Endothelial cell of umbilical vein (primary cell): ENCODE measurements around the gene VSIG1. TPM values are rescaled to one million over a fixed set of nuclear protein-coding genes. Genes with fewer than 3 reads are reported as not detected.

Source experiments
- BruUV-seq: library from RNA; stranded (reverse); fragments of 400-500 nt; replicated peaks from 2 replicates; lab custom pipeline; 2021; lab: Mats Ljungman, UMichigan
- CTCF ChIA-PET: fragments of 300-600, 350-600 bp; sonication (Branson Sonifier 250); formaldehyde crosslinking; loops from one replicate; lab custom pipeline; 2021; ENCODE audit warnings: antibody characterized with exemption, inconsistent platforms; lab: Charles Lee
- POLR2A ChIA-PET: fragments of 300-600, 350-600 bp; sonication (Branson Sonifier 250); formaldehyde crosslinking; loops from one replicate; lab custom pipeline; 2021; ENCODE audit warnings: antibody characterized with exemption, inconsistent platforms; lab: Charles Lee
- DNase-seq: peaks from one replicate; pipeline ENCODE4 v3.0.0-alpha.2; 2011; ENCODE audit warnings: low read depth, low spot score
- FAIRE-seq: peaks from 2 replicates; lab custom pipeline; 2011; peaks lifted over from hg19 to GRCh38; lab: Jason Lieb, UNC
- H2AFZ ChIP-seq: 2 replicates; pipeline ENCODE4 v1.6.0; 2012; ENCODE audit warnings: low read depth, low read length, control low read depth, inconsistent platforms
- H3K27ac ChIP-seq: 2 replicates; pipeline ENCODE4 v1.5.1; 2011; ENCODE audit warnings: low read depth, mild to moderate bottlenecking, control low read depth, low read length, moderate library complexity; ENCODE audit not compliant: insufficient read depth
- H3K27me3 ChIP-seq, 2 experiments: 2 replicates each; pipeline versions ENCODE4 v1.6.0 to v1.6.1; 2011; ENCODE audit warnings: low read length in 2 of 2, mixed read lengths in 1 of 2; ENCODE audit not compliant: control insufficient read depth in 2 of 2, insufficient read depth in 2 of 2
- H3K36me3 ChIP-seq, 2 experiments: 2 replicates in 1 of 2; 3 replicates in 1 of 2; pipeline ENCODE4 v1.5.1; 2011; ENCODE audit warnings: low read length in 2 of 2, mild to moderate bottlenecking in 1 of 2, moderate library complexity in 1 of 2; ENCODE audit not compliant: control insufficient read depth in 2 of 2, insufficient read depth in 2 of 2; ENCODE audit errors: extremely low read depth in 1 of 2
- H3K4me1 ChIP-seq: 3 replicates; pipeline ENCODE4 v1.5.1; 2011; ENCODE audit warnings: mild to moderate bottlenecking, low read length; ENCODE audit not compliant: control insufficient read depth, insufficient read depth; ENCODE audit errors: extremely low read depth
- H3K4me2 ChIP-seq: 2 replicates; pipeline ENCODE4 v1.6.1; 2011; ENCODE audit warnings: low read length, control low read depth, mixed read lengths; ENCODE audit not compliant: insufficient read depth
- H3K4me3 ChIP-seq, 3 experiments: fragments of 200-600 bp in 1 of 3; sonication (generic), shearing (Covaris generic) in 1 of 3; replicated peaks in 1 of 3; 2 replicates each; pipeline ENCODE4 v1.5.1; 2011 to 2016; ENCODE audit warnings: control low read depth in 3 of 3, low read length in 3 of 3, mild to moderate bottlenecking in 2 of 3, inconsistent platforms in 1 of 3, low read depth in 1 of 3, moderate library complexity in 1 of 3; ENCODE audit not compliant: insufficient read depth in 1 of 3
- H3K79me2 ChIP-seq: 2 replicates; pipeline ENCODE4 v1.6.0; 2012; ENCODE audit warnings: low read length, inconsistent platforms; ENCODE audit not compliant: control insufficient read depth, insufficient read depth
- H3K9ac ChIP-seq: replicated peaks from 2 replicates; pipeline ENCODE3; 2011; ENCODE audit warnings: low read length, control low read depth; ENCODE audit not compliant: insufficient read depth; ENCODE audit errors: extremely low read depth
- H3K9me1 ChIP-seq: replicated peaks from 3 replicates; pipeline ENCODE4 v1.6.0; 2011; ENCODE audit warnings: mild to moderate bottlenecking, low read length; ENCODE audit not compliant: control insufficient read depth, insufficient read depth; ENCODE audit errors: extremely low read depth
- H3K9me3 ChIP-seq: replicated peaks from 2 replicates; pipeline ENCODE4 v1.5.1; 2012; ENCODE audit warnings: low read length, inconsistent platforms; ENCODE audit not compliant: control insufficient read depth, insufficient read depth
- H4K20me1 ChIP-seq: replicated peaks from 2 replicates; pipeline ENCODE3; 2011; ENCODE audit warnings: mild to moderate bottlenecking, low read length; ENCODE audit not compliant: control insufficient read depth, insufficient read depth; ENCODE audit errors: extremely low read depth
- EZH2 ChIP-seq: IDR thresholded peaks from 2 replicates; pipeline ENCODE4 v1.6.1; 2012; ENCODE audit warnings: borderline replicate concordance, low read depth, mild to moderate bottlenecking, moderate library complexity, low read length, inconsistent platforms; ENCODE audit not compliant: severe bottlenecking
- FOS ChIP-seq: IDR thresholded peaks from 2 replicates; pipeline ENCODE4 v1.6.1; 2011; ENCODE audit warnings: mild to moderate bottlenecking, low read length, moderate library complexity, borderline replicate concordance; ENCODE audit not compliant: insufficient read depth
- GATA2 ChIP-seq: IDR thresholded peaks from 2 replicates; pipeline ENCODE4 v1.7.0; 2011; ENCODE audit warnings: low read depth, mild to moderate bottlenecking, moderate library complexity, mixed read lengths, low read length; ENCODE audit not compliant: insufficient read length, insufficient read depth
- JUN ChIP-seq: IDR thresholded peaks from 2 replicates; pipeline ENCODE4 v1.6.1; 2011; ENCODE audit warnings: borderline replicate concordance, low read depth; ENCODE audit not compliant: insufficient read length, insufficient read depth
- MYC ChIP-seq: IDR thresholded peaks from one replicate; pipeline ENCODE4 v1.6.1; 2011; ENCODE audit warnings: mild to moderate bottlenecking, low read depth, low read length
- POLR2A ChIP-seq: IDR thresholded peaks from 2 replicates; pipeline ENCODE4 v1.6.1; 2012; ENCODE audit warnings: low read depth, mild to moderate bottlenecking, control low read depth, low read length
- POLR2AphosphoS5 ChIP-seq: IDR thresholded peaks from 2 replicates; pipeline ENCODE4 v1.6.1; 2012; ENCODE audit warnings: low read depth, mild to moderate bottlenecking, control low read depth, low read length, moderate library complexity; ENCODE audit not compliant: insufficient read depth
- dilution Hi-C: fragments of 300-500 bp; cut with MboI; formaldehyde crosslinking; loops from one replicate; pipeline ENCODE4 v1.15.0; 2019; ENCODE audit warnings: low sequenced_read_pairs; ENCODE audit not compliant: extremely low pct_ligation_motif_present
- intact Hi-C: fragments of 100-400 bp; cut with micrococcal nuclease; formaldehyde crosslinking; loops from one replicate; pipeline ENCODE4 v1.10.0; 2022
- polyA plus RNA-seq, 4 experiments: library from polyadenylated mRNA; depleted of rRNA in 3 of 4; stranded (reverse) in 3 of 4; unstranded in 1 of 4; fragments of >200 nt; gene quantifications; 2 replicates each; pipeline versions ENCODE4 v1.2.1 to v1.2.3, GENCODE V29; 2011 to 2012; ENCODE audit warnings: missing spikeins in 1 of 4
- total RNA-seq: library from RNA; stranded (reverse); gene quantifications from 2 replicates; pipeline ENCODE4 v1.2.3, GENCODE V29; 2021
- TF ChIP-seq, protein P1 (sequence below), 2 donors: IDR thresholded peaks; 1 replicate in 1 of 2; 2 replicates in 1 of 2; pipeline ENCODE4 v1.5.1; 2011; ENCODE audit warnings: low read length in 2 of 2, mild to moderate bottlenecking in 2 of 2, moderate library complexity in 2 of 2, control low read depth in 1 of 2, inconsistent platforms in 1 of 2, low read depth in 1 of 2; ENCODE audit not compliant: insufficient read depth in 1 of 2; ENCODE audit errors: extremely low read depth in 1 of 2
- TF ChIP-seq, protein P2 (sequence below): IDR thresholded peaks from 2 replicates; pipeline ENCODE4 v1.6.1; 2011; ENCODE audit not compliant: insufficient read depth, insufficient read length

VSIG1 gene
- total and polyA plus RNA-seq, 2 donors (not counting 3 experiments of a cell fraction or from before 2014, with no cell fraction given) = 1.5 to 2.1 TPM

DNA sequence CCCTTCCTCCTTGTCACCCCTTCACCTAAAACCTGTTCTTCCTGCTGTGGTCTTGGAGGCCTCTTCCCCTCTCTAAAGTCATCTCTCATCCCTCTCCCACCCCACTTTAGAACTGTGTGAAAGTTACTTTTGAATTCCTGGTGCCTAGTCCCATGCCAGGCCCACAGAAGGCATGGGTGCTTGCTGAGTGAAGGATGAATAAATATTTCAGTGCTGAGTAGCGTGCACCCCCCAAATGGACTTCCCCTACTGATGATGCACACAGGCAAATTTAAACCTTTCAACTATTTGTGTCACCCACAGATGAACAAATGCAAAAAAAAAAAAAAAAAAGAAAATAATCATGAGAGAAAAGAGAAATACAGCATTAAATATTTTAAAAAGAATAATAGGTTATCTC lies 26.7 kb downstream of the VSIG1 start:
- no peak for FAIRE-seq
- Histone ChIP-seq H3K4me2 (no peak overlapping the region), H3K9me1 (no peaks in the 10 kb centered on the region), H3K4me1 (peaks cover 19% of the 10 kb centered on the region), H3K36me3 (no peaks in the 10 kb centered on the region), H3K4me3 (no peak overlapping the region), H3K27me3 (no peaks in the 10 kb centered on the region), H3K27ac (peak overlapping the region; percentile 10), H3K79me2 (no peaks in the 10 kb centered on the region), H3K9me3 (no peaks in the 10 kb centered on the region), H2AFZ (peak overlapping the region; percentile 32), H3K9ac (no peak overlapping the region), H4K20me1 (no peaks in the 10 kb centered on the region)
- dilution Hi-C loops = no loop called here
- peak; percentile 5 for DNase-seq
- intact Hi-C loops = loop anchor here (5.0 kb wide), 1 partner anchor 414 kb away; no protein-coding TSS in a partner anchor
- ChIA-PET POLR2A (no interaction called here), CTCF (interaction anchor here (1.1 to 3.4 kb wide), 7 partner anchors 12 to 352 kb away, joined by 3 to 34 read pairs (median 9); partner anchors contain the start of gene NCBP2L)
- no peak for TF ChIP-seq POLR2AphosphoS5
- TF ChIP-seq EZH2 = no peak
- TF ChIP-seq POLR2A = no peak
- TF ChIP-seq, protein P1, sequence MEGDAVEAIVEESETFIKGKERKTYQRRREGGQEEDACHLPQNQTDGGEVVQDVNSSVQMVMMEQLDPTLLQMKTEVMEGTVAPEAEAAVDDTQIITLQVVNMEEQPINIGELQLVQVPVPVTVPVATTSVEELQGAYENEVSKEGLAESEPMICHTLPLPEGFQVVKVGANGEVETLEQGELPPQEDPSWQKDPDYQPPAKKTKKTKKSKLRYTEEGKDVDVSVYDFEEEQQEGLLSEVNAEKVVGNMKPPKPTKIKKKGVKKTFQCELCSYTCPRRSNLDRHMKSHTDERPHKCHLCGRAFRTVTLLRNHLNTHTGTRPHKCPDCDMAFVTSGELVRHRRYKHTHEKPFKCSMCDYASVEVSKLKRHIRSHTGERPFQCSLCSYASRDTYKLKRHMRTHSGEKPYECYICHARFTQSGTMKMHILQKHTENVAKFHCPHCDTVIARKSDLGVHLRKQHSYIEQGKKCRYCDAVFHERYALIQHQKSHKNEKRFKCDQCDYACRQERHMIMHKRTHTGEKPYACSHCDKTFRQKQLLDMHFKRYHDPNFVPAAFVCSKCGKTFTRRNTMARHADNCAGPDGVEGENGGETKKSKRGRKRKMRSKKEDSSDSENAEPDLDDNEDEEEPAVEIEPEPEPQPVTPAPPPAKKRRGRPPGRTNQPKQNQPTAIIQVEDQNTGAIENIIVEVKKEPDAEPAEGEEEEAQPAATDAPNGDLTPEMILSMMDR (IDR thresholded peaks at IDR 0.05; ENCODE audit: extremely low read depth in 1 of 2, insufficient read depth in 1 of 2, low read depth in 1 of 2, low read length in 2 of 2) = no peak
- no peak for TF ChIP-seq GATA2
- TF ChIP-seq, protein P2, sequence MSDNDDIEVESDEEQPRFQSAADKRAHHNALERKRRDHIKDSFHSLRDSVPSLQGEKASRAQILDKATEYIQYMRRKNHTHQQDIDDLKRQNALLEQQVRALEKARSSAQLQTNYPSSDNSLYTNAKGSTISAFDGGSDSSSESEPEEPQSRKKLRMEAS = no peak
- no peak for TF ChIP-seq JUN
- TF ChIP-seq FOS = no peak
- no peak for TF ChIP-seq MYC
- BruUV-seq = no TSS peak
